BLaER1 treated with 17β-estradiol and CSF1 and Interleukin-3, amounts not matched to agents 10 nM and 100 nM (cell line): ENCODE results near the gene STRIP1.
"Not testable (repeated sequence)": the region's sequence is repeated elsewhere in the genome, so short reads cannot be mapped to it uniquely, and the experiment has no call there.

Source experiments
- H3K27ac ChIP-seq, 11 experiments: shearing (Covaris generic); formaldehyde crosslinking; 2 replicates each; pipeline ENCODE4 v1.8.1; 2022
- H3K27me3 ChIP-seq, 11 experiments: shearing (Covaris generic); formaldehyde crosslinking; 2 replicates each; pipeline ENCODE4 v1.8.1; 2022
- H3K36me3 ChIP-seq, 11 experiments: shearing (Covaris generic); formaldehyde crosslinking; 2 replicates each; pipeline ENCODE4 v1.8.1; 2022
- H3K4me1 ChIP-seq, 10 experiments: shearing (Covaris generic); formaldehyde crosslinking; 2 replicates each; pipeline ENCODE4 v1.8.1; 2022
- H3K4me2 ChIP-seq, 11 experiments: shearing (Covaris generic); formaldehyde crosslinking; 2 replicates each; pipeline ENCODE4 v1.8.1; 2022
- H3K4me3 ChIP-seq, 10 experiments: shearing (Covaris generic); formaldehyde crosslinking; 2 replicates each; pipeline ENCODE4 v1.8.1; 2022
- H3K9ac ChIP-seq, 11 experiments: shearing (Covaris generic); formaldehyde crosslinking; 2 replicates each; pipeline ENCODE4 v1.8.1; 2022
- H3K9me3 ChIP-seq, 11 experiments: shearing (Covaris generic); formaldehyde crosslinking; replicated peaks in 1 of 11; 2 replicates each; pipeline ENCODE4 v1.8.1; 2022
- H4K20me1 ChIP-seq, 11 experiments: shearing (Covaris generic); formaldehyde crosslinking; 2 replicates each; pipeline ENCODE4 v1.8.1; 2022
- Cebpa-rat ChIP-seq, 11 experiments: shearing (Covaris generic); IDR thresholded peaks; 2 replicates each; pipeline ENCODE4 v1.8.1; 2022

The STRIP1 gene

DNA sequence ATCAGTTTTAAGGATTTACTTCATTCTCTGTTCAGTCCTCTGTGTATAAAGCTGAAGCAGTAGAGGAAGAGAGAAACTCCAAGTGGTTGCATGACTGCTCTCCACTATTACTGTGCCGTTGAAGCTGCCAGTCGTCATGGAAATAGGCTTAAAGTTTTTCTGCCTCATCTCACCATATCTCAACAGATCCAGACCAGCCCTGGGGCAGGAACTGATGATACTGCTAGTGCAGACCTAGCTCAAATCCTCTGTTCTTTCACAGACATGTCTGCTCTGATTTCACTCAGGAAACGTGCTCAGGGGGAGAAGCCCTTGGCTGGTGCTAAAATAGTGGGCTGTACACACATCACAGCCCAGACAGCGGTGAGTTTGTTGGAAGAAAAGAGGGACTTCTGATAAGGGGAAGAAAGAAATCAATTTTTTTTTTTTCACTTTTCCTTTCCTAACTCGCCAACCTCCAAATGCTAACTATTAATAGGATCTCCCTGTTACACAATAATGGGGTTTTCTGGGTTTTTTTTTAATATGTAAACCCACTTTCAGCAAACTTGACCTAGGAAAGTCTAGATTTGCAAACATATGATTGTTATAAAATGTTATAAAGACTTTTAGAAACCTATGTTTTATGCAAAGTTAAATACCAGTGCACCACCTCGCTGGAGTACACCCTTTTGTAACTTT, 22.2 kb upstream of the STRIP1 start:
- H3K9me3 ChIP-seq = no peaks in the 10 kb centered on the region
- H3K36me3 ChIP-seq = peaks cover 75 to 95% (median 86%) of the 10 kb centered on the region in 11 experiments
- H4K20me1 ChIP-seq = peaks cover 1 to 45% (median 13%) of the 10 kb centered on the region in 11 experiments; a peak in 17 of 22 replicates
- no peaks in the 10 kb centered on the region for H3K27me3 ChIP-seq
- peak overlapping the region in 3 of 10 experiments; percentile 10 to 33 (median 21); a peak in 5 of 20 replicates for H3K4me3 ChIP-seq
- H3K4me1 ChIP-seq = peaks cover 25 to 45% (median 28%) of the 10 kb centered on the region in 10 experiments
- no peak for TF ChIP-seq Cebpa-rat (IDR thresholded peaks at IDR 0.05)
- H3K9ac ChIP-seq = peak overlapping the region; percentile 48 to 69 (median 62); a peak in 20 of 22 replicates
- H3K4me2 ChIP-seq = peak overlapping the region; percentile 52 to 84 (median 68)
- peak overlapping the region; percentile 27 to 83 (median 74); a peak in 21 of 22 replicates for H3K27ac ChIP-seq

GRCh38 chr1:110017792-110018191, 16.6 kb upstream of the STRIP1 start:
- Histone ChIP-seq H4K20me1 (peaks cover 0 to 3% (median 0%) of the 10 kb centered on the region in 11 experiments; a peak in 1 of 22 replicates), H3K36me3 (peaks cover 99 to 100% (median 100%) of the 10 kb centered on the region in 11 experiments), H3K4me2 (no peak overlapping the region), H3K27me3 (no peaks in the 10 kb centered on the region), H3K27ac (no peak overlapping the region), H3K9ac (no peak overlapping the region), H3K4me3 (no peak overlapping the region), H3K4me1 (peaks cover 1 to 6% (median 2%) of the 10 kb centered on the region in 10 experiments; a peak in 19 of 20 replicates), H3K9me3 (no peaks in the 10 kb centered on the region)
- peak in 2 of 11 experiments; percentile 28 to 56; a peak in 3 of 22 replicates for TF ChIP-seq Cebpa-rat (IDR thresholded peaks at IDR 0.05)

- Histone ChIP-seq H3K9ac (no peak overlapping the region), H3K4me1 (no peaks in the 10 kb centered on the region), H3K9me3 (no peaks in the 10 kb centered on the region), H3K4me2 (no peak overlapping the region), H3K4me3 (no peak overlapping the region), H3K36me3 (peaks cover 99 to 100% (median 100%) of the 10 kb centered on the region in 11 experiments), H3K27me3 (no peaks in the 10 kb centered on the region), H4K20me1 (no peaks in the 10 kb centered on the region), H3K27ac (no peak overlapping the region)
- TF ChIP-seq Cebpa-rat (IDR thresholded peaks at IDR 0.05) = no peak
Measured at GRCh38 chr1:110018396-110018795, 16.0 kb upstream of the STRIP1 start.

DNA sequence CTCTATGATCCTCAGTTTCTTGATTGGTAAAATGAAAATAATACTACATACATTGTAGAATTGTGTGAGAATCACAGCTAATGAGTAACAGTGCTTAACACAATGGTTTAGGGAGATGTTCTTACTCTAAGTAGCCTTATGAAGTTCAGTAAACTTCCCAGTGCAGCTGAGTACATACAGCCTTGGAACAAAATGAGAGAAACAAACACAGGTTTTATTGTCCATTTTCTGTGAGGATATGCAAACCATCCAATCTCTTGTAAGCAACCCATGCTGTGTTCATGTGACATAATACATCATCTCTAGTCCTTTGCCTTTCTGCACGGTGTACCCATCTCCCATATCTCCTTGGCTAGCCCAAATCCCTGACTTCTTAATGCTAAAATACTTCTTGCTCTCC, 14.7 kb upstream of the STRIP1 start:
- Histone ChIP-seq H3K4me1 (no peaks in the 10 kb centered on the region), H3K27me3 (no peaks in the 10 kb centered on the region), H4K20me1 (no peaks in the 10 kb centered on the region; a peak in 1 of 22 replicates), H3K27ac (no peak overlapping the region), H3K9ac (no peak overlapping the region), H3K9me3 (no peaks in the 10 kb centered on the region), H3K4me2 (no peak overlapping the region), H3K36me3 (peaks cover 98 to 100% (median 100%) of the 10 kb centered on the region in 11 experiments), H3K4me3 (no peak overlapping the region)
- no peak for TF ChIP-seq Cebpa-rat (IDR thresholded peaks at IDR 0.05)

- TF ChIP-seq Cebpa-rat (IDR thresholded peaks at IDR 0.05) = no peak
- Histone ChIP-seq H3K27me3 (no peaks in the 10 kb centered on the region), H3K4me2 (no peak overlapping the region), H3K9ac (no peak overlapping the region), H3K27ac (no peak overlapping the region), H3K4me3 (no peak overlapping the region), H3K4me1 (no peaks in the 10 kb centered on the region), H3K9me3 (no peaks in the 10 kb centered on the region), H3K36me3 (peaks cover 88 to 96% (median 94%) of the 10 kb centered on the region in 11 experiments), H4K20me1 (no peaks in the 10 kb centered on the region; a peak in 1 of 22 replicates)
Measured at GRCh38 chr1:110021285-110021684, 13.1 kb upstream of the STRIP1 start.

DNA sequence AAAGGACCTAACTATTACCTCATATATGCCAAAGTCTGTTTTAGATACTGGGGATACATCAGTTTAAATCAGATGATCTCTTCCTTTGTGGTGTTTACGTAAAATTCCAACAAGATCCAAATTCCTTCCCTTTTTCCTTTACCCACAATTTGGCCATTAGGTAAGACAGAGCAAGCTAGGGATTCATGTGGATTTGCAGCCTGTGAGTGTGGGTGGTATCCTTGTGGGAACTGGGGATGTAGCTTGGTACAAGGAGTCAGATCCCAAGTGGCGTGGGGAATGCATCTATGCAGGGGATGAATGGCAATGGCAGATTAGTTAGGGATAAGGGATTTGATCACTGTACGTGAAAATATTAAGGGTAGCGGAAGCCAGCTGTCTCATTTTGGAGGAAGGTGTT, 9.8 kb upstream of the STRIP1 start:
- H3K4me1 ChIP-seq = peaks cover 0 to 16% (median 10%) of the 10 kb centered on the region in 10 experiments; a peak in 12 of 20 replicates
- no peaks in the 10 kb centered on the region for H3K27me3 ChIP-seq
- H3K4me3 ChIP-seq = no peak overlapping the region
- no peak overlapping the region for H3K4me2 ChIP-seq
- H3K9ac ChIP-seq = no peak overlapping the region
- H4K20me1 ChIP-seq = no peaks in the 10 kb centered on the region; a peak in 1 of 22 replicates
- peaks cover 54 to 62% (median 61%) of the 10 kb centered on the region in 11 experiments for H3K36me3 ChIP-seq
- no peak overlapping the region for H3K27ac ChIP-seq
- no peak for TF ChIP-seq Cebpa-rat (IDR thresholded peaks at IDR 0.05)
- H3K9me3 ChIP-seq = no peaks in the 10 kb centered on the region

DNA sequence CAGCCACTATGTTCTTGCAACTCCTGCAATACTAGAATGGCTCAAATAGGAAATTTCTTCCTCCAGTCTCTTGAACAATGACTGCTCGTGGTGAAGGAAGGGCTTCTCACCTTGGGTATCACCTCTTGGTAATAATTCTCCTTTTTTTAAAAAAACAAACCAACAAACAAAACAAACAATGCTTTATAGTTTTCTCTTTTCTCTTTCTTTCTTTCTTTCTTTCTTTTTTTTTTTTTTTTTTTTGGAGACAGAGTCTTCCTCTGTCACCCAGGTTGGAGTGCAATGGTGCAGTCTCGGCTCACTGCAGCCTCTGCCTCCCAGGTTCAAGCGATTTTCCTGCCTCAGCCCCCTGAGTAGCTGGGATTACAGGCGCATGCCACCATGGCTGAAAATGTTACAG, 3.7 kb upstream of the STRIP1 start:
- peak overlapping the region in 10 of 11 experiments; percentile 19 to 42 (median 34); a peak in 15 of 22 replicates for H3K4me2 ChIP-seq
- peak overlapping the region in 4 of 11 experiments; percentile 19 to 68 (median 30); a peak in 3 of 22 replicates for H3K27ac ChIP-seq
- not testable (repeated sequence) for H3K27me3 ChIP-seq, H3K4me3 ChIP-seq, H4K20me1 ChIP-seq, H3K9me3 ChIP-seq, H3K36me3 ChIP-seq
- H3K9ac ChIP-seq = peak overlapping the region in 1 of 11 experiments; percentile 5; a peak in 1 of 22 replicates
- H3K4me1 ChIP-seq = peaks cover 27 to 48% (median 40%) of the 10 kb centered on the region in 10 experiments

DNA sequence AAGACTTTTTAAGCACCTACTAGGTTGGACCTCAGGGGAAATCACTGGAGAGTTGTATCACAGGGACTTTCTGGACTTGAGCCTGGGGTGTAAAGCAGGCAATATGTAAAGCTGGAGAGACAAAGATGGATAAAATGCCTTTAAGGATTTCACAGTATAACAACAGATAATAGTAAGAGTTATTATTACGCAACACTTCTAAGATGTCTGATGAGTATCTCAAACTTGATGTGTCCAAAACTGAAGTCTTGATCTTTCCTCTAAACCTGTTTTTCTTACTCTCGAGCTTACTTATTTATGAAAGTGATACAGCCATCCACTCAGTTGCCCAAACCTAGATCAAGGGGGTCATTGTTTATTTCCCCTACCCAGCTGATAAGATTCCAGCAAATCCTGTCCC, 2.1 kb upstream of the STRIP1 start:
- H3K36me3 ChIP-seq = peaks cover 4 to 16% (median 8%) of the 10 kb centered on the region in 11 experiments; a peak in 17 of 22 replicates
- H3K27ac ChIP-seq = no peak overlapping the region
- TF ChIP-seq Cebpa-rat (IDR thresholded peaks at IDR 0.05) = peak in 8 of 11 experiments; percentile 35 to 96 (median 90); a peak in 15 of 22 replicates
- no peak overlapping the region for H3K4me3 ChIP-seq
- no peak overlapping the region for H3K9ac ChIP-seq
- no peaks in the 10 kb centered on the region for H3K9me3 ChIP-seq
- H3K4me1 ChIP-seq = peaks cover 35 to 64% (median 51%) of the 10 kb centered on the region in 10 experiments
- no peaks in the 10 kb centered on the region for H3K27me3 ChIP-seq
- peaks cover 0 to 24% (median 22%) of the 10 kb centered on the region in 11 experiments; a peak in 16 of 22 replicates for H4K20me1 ChIP-seq
- no peak overlapping the region for H3K4me2 ChIP-seq

- Histone ChIP-seq H3K36me3 (peaks cover 14 to 27% (median 19%) of the 10 kb centered on the region in 11 experiments), H3K9me3 (no peaks in the 10 kb centered on the region), H3K4me1 (peaks cover 29 to 57% (median 44%) of the 10 kb centered on the region in 10 experiments), H3K4me2 (peak overlapping the region; percentile 51 to 78 (median 72)), H3K27me3 (no peaks in the 10 kb centered on the region), H3K9ac (peak overlapping the region in 9 of 11 experiments; percentile 93 to 98 (median 95); a peak in 12 of 22 replicates), H4K20me1 (peaks cover 0 to 34% (median 24%) of the 10 kb centered on the region in 11 experiments; a peak in 16 of 22 replicates), H3K4me3 (peak overlapping the region in 4 of 10 experiments; percentile 84 to 95 (median 94); a peak in 5 of 20 replicates), H3K27ac (peak overlapping the region; percentile 84 to 96 (median 92); a peak in 19 of 22 replicates)
- no peak for TF ChIP-seq Cebpa-rat (IDR thresholded peaks at IDR 0.05)
Measured at GRCh38 chr1:110033421-110033820, 1.0 kb upstream of the STRIP1 start.
